GM13976 (cell line): Measurements from ENCODE around the gene CAPZB.

Source experiments
- DNase-seq: peaks from one replicate; pipeline ENCODE4 v3.0.0; 2012; ENCODE audit warnings: low spot score
- CTCF ChIP-seq: IDR thresholded peaks from 2 replicates; pipeline ENCODE4 v1.5.1; 2012; ENCODE audit warnings: borderline replicate concordance, mild to moderate bottlenecking; ENCODE audit not compliant: insufficient read depth; ENCODE audit errors: extremely low read depth, missing control alignments, control extremely low read depth
- in situ Hi-C: fragments of 300-500 bp; cut with MboI; formaldehyde crosslinking; loops from one replicate; pipeline ENCODE4 v1.12.0; 2022; ENCODE audit warnings: low sequenced_read_pairs, mixed read lengths, inconsistent platforms; ENCODE audit not compliant: unreplicated experiment

The CAPZB gene

DNA sequence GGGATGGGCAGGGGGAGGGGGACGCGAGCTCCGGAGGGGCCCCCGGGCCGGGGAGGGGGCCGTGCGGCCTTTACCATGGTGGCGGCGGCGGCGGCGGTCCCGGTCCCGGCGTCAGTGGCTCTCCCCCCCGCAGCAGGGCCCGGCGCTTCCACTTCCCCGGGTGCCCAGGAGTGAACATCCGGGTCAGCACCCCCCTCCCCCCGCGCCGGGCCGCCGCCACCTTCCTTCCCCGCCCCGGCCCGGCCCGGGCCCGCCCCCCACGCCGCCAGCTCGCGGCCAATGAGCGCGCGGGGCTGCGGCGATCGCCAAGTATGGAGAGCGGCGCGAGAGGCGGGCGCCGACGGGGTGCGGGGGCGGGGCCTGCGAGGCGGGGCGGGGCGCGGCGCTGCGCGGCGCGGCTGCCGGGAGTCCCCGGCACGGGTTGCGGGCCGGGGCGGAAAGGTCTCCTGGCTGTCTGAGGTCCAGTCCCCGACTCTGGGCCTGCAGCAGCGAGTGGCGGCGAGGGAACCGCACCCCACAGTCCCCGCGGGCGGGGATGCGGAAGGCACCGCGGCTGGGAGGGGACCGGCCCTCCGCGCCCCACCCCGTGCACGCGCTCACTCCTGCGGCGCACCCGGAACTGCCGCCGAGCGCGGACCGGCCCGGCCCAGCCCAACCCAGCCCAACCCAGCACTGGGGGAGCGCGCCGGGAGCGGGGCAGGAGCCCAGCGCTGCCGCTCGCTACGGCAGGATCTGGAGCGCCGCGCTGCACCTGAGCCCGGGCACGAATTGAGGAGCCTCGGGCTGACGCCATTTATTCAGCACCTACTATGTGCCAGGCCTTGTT is at the start of gene CAPZB:
Gene CAPZB (minus strand): TSS at position 178 of the 826 bp plus-strand sequence. CDS start 101 bp downstream, at position 77.
- peak; percentile 98 for DNase-seq
- no peak for TF ChIP-seq CTCF
- in situ Hi-C loops: no loop called here

DNA sequence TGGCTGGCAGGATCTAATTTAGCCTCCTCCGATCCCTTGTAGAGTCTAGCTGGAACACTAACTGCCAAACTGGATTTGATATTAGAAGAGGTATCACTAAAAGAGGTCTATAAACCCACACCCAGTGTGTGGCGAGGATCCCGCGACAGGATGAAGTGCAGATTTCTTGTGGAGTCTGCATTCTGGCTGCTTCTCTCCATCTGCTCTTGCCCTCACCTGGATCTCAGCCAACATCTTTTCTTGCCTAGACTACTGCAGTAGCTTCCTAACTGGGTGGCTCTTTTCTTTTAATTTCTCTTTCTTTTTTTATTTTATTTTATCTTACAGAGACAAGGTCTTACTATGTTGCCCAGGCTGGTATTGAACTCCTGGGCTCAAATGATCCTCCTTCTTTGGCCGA is 48.9 kb upstream of the CAPZB start:
- no peak for DNase-seq
- in situ Hi-C loops: no loop called here
- TF ChIP-seq CTCF: no peak

DNA sequence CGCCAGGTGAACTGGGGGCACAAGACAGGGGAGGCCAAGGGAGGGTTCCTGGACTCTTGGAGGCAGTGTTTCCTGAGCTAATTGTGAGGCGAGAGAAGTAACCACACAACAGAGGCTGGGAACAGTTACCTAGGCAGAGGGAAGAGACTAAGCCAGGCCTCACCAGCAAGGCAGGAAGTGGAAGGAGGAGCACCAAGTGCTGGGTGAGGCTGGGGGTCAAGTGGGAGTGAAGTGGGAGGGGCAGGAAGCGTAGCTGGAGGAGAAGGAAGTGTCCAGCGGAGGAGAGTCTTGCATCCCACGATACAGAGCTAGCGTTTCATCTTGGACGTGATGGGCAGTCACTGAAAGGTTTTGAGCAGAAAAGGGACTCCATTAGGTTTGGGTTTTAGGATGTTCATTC is 48.3 kb upstream of the CAPZB start:
- in situ Hi-C loops: no loop called here
- no peak for DNase-seq
- no peak for TF ChIP-seq CTCF

GRCh38 chr1:19532519-19532918 is 47.2 kb upstream of the CAPZB start:
- in situ Hi-C loops: no loop called here
- TF ChIP-seq CTCF: no peak
- DNase-seq: no peak

- in situ Hi-C loops: no loop called here
- DNase-seq: no peak
- TF ChIP-seq CTCF: no peak
Observed at GRCh38 chr1:19529664-19530063, 44.3 kb upstream of the CAPZB start.

- no peak for TF ChIP-seq CTCF
- in situ Hi-C loops: no loop called here
- DNase-seq: no peak
Observed at GRCh38 chr1:19528438-19528837, 43.1 kb upstream of the CAPZB start.
